Suppressor macrophage treated with lipopolysaccharide for 4 hours (primary cell): ENCODE results near the gene S100A10.
A peak's percentile ranks its signal among the peaks of the same experiment; 100 is the strongest.

Experiments used
- DNase-seq: peaks from one replicate; pipeline ENCODE4 v3.0.0-alpha.2; 2020

S100A10 gene

GRCh38 chr1:152009691-152010090, 16.0 kb upstream of the S100A10 start:
- DNase-seq: no peak

GRCh38 chr1:152007047-152007446, 13.4 kb upstream of the S100A10 start:
- no peak for DNase-seq

- DNase-seq: no peak
Measured at GRCh38 chr1:152005360-152005912, 11.8 kb upstream of the S100A10 start.

- DNase-seq: no peak
Measured at GRCh38 chr1:152003846-152004442, 10.3 kb upstream of the S100A10 start.

- no peak for DNase-seq
Measured at GRCh38 chr1:152002960-152003359, 9.3 kb upstream of the S100A10 start.

- DNase-seq: peak; percentile 84
Measured at GRCh38 chr1:152001631-152002584, 8.2 kb upstream of the S100A10 start.

GRCh38 chr1:152000964-152001630, 7.4 kb upstream of the S100A10 start:
- DNase-seq: peak; percentile 91

- DNase-seq: no peak
Measured at GRCh38 chr1:151998611-151999362, 5.1 kb upstream of the S100A10 start.

GRCh38 chr1:151997284-151997570, 3.6 kb upstream of the S100A10 start:
- DNase-seq: no peak

- peak; percentile 34 for DNase-seq
Measured at GRCh38 chr1:151995774-151996173, 2.1 kb upstream of the S100A10 start.

GRCh38 chr1:151994956-151995355, 1.3 kb upstream of the S100A10 start:
- DNase-seq: peak; percentile 18

- DNase-seq: peak; percentile 61
Measured at GRCh38 chr1:151993084-151993733, 450 bp downstream of the S100A10 start.

GRCh38 chr1:151992303-151993083, 1.2 kb downstream of the S100A10 start:
- peak; percentile 95 for DNase-seq

- DNase-seq: no peak
Measured at GRCh38 chr1:151991663-151992302, 1.9 kb downstream of the S100A10 start.

- DNase-seq: no peak
Measured at GRCh38 chr1:151990856-151991198, 2.8 kb downstream of the S100A10 start.

GRCh38 chr1:151990058-151990855, 3.4 kb downstream of the S100A10 start:
- no peak for DNase-seq

- DNase-seq: peak; percentile 87
Measured at GRCh38 chr1:151989211-151989862, 4.3 kb downstream of the S100A10 start.

GRCh38 chr1:151988405-151988923, 5.2 kb downstream of the S100A10 start:
- no peak for DNase-seq

GRCh38 chr1:151986501-151987190, 7.0 kb downstream of the S100A10 start:
- DNase-seq: no peak
